Adipocyte (in vitro differentiated cells): Measurements from ENCODE around the gene TRIM40.
A peak's percentile ranks its signal among the peaks of the same experiment; 100 is the strongest.

Experiments used
- DNase-seq: peaks from one replicate; pipeline ENCODE4 v3.0.0-alpha.2; 2015; ENCODE audit warnings: low read depth
- H3K27me3 ChIP-seq: replicated peaks from 2 replicates; pipeline ENCODE4 v1.7.0; 2013; ENCODE audit warnings: mild to moderate bottlenecking, low read length, moderate library complexity; ENCODE audit not compliant: control insufficient read depth, insufficient read depth
- H3K36me3 ChIP-seq: 2 replicates; pipeline ENCODE4 v1.7.0; 2013; ENCODE audit warnings: low read length, mild to moderate bottlenecking, moderate library complexity; ENCODE audit not compliant: control insufficient read depth, insufficient read depth, severe bottlenecking
- H3K4me1 ChIP-seq: 2 replicates; pipeline ENCODE4 v1.7.0; 2013; ENCODE audit warnings: mild to moderate bottlenecking, low read length, moderate library complexity; ENCODE audit not compliant: control insufficient read depth, insufficient read depth
- H3K4me3 ChIP-seq: 2 replicates; pipeline ENCODE4 v1.7.0; 2013; ENCODE audit warnings: mild to moderate bottlenecking, low read length, moderate library complexity
- H3K9ac ChIP-seq: 2 replicates; pipeline ENCODE4 v1.7.0; 2013; ENCODE audit warnings: mild to moderate bottlenecking, low read length, moderate library complexity
- H3K9me3 ChIP-seq: 2 replicates; pipeline ENCODE4 v1.7.0; 2013; ENCODE audit warnings: mild to moderate bottlenecking, low read length, moderate library complexity; ENCODE audit not compliant: control insufficient read depth

The TRIM40 gene

DNA sequence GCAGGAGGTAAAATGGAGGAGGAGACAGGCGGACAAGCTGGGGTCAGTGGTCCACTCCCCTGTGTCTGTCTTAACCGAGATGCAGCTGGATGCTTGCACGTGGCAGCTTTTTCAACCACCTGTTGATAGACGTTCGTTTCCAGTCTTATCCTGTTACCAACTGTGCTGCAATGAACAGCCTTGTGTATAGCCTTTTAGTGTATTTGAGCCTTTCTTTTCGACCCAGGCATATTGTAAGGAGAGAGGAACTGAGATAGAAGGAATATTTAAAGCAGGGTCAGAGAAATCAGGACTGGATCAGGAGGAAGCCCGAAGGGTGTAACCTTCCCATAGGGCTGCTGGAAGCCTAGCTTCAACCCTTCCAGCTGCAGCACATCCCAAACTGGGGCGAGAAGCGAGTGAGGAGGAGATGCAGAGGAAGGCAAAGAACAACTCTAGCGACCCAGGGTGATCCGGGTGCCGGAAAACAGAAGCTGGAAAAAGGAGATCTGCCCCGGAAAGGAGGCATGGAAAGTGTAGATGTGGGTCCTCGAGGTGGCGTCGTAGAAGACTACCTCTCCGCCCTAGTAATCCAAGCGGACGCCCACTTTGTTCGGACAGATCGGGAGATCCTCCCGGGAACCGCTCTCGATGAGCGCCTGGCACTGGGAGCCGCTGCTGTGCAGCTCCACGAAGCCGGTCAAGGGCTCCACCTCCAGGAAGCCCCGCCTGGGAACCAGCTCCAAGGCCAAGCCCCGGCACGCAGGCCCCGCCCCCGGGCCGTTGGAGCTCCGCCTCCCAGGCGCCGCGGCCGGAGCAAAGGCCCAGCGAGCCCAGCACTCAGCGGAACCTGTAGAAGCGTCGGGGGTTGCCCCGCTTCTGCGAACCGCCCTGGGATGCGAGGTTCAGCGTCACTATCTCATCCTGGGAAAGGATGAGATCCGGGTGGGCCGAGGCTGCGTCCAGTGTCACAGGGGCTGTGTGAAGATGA is 34.2 kb upstream of the TRIM40 start:
- Histone ChIP-seq H3K9me3 (no peaks in the 10 kb centered on the region), H3K27me3 (peaks cover 52% of the 10 kb centered on the region)

GRCh38 chr6:30102414-30102969 is 33.4 kb upstream of the TRIM40 start:
- H3K9ac ChIP-seq, result peak overlapping the region; percentile 83
- peaks cover 47% of the 10 kb centered on the region for H3K27me3 ChIP-seq
- peak; percentile 73 for DNase-seq
- H3K36me3 ChIP-seq, result no peaks in the 10 kb centered on the region
- H3K4me3 ChIP-seq, result peak overlapping the region; percentile 82
- H3K4me1 ChIP-seq, result peaks cover 30% of the 10 kb centered on the region
- H3K9me3 ChIP-seq, result no peaks in the 10 kb centered on the region

More for the DNA sequence above, 34.2 kb upstream of the TRIM40 start:
- DNase-seq, result peak; percentile 95
- Histone ChIP-seq H3K4me1 (peaks cover 30% of the 10 kb centered on the region), H3K9ac (peak overlapping the region; percentile 83), H3K36me3 (no peaks in the 10 kb centered on the region), H3K4me3 (peak overlapping the region; percentile 82)

GRCh38 chr6:30102970-30103871 is 32.7 kb upstream of the TRIM40 start:
- Histone ChIP-seq H3K27me3 (peaks cover 43% of the 10 kb centered on the region), H3K4me1 (peaks cover 30% of the 10 kb centered on the region), H3K36me3 (no peaks in the 10 kb centered on the region), H3K9ac (peak overlapping the region; percentile 83), H3K9me3 (no peaks in the 10 kb centered on the region), H3K4me3 (peak overlapping the region; percentile 82)
- peak; percentile 96 for DNase-seq

DNA sequence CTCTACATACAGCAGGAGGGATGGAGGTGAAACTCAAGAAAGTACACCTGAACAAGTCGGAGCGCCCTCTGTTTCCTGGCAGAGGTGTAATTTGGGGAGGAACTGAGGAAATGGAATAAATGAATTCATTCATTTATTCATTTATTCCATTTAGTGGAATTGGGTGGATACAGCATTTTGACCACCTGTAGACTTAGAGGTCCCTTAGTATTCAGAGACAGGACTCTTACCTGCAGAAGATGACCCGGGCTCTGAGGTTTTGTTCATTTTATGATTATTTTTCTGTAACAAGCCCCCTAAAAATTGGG is 32.1 kb upstream of the TRIM40 start:
- peaks cover 42% of the 10 kb centered on the region for H3K27me3 ChIP-seq
- no peak for DNase-seq
- H3K36me3 ChIP-seq, result no peaks in the 10 kb centered on the region
- H3K4me3 ChIP-seq, result peak overlapping the region; percentile 82
- H3K9ac ChIP-seq, result no peak overlapping the region
- no peaks in the 10 kb centered on the region for H3K9me3 ChIP-seq
- H3K4me1 ChIP-seq, result peaks cover 30% of the 10 kb centered on the region

- no peak for DNase-seq
- peaks cover 40% of the 10 kb centered on the region for H3K27me3 ChIP-seq
- H3K36me3 ChIP-seq, result no peaks in the 10 kb centered on the region
- H3K4me3 ChIP-seq, result no peak overlapping the region
- no peak overlapping the region for H3K9ac ChIP-seq
- no peaks in the 10 kb centered on the region for H3K9me3 ChIP-seq
- H3K4me1 ChIP-seq, result peaks cover 30% of the 10 kb centered on the region
Measured at GRCh38 chr6:30104661-30105060, 31.3 kb upstream of the TRIM40 start.

DNA sequence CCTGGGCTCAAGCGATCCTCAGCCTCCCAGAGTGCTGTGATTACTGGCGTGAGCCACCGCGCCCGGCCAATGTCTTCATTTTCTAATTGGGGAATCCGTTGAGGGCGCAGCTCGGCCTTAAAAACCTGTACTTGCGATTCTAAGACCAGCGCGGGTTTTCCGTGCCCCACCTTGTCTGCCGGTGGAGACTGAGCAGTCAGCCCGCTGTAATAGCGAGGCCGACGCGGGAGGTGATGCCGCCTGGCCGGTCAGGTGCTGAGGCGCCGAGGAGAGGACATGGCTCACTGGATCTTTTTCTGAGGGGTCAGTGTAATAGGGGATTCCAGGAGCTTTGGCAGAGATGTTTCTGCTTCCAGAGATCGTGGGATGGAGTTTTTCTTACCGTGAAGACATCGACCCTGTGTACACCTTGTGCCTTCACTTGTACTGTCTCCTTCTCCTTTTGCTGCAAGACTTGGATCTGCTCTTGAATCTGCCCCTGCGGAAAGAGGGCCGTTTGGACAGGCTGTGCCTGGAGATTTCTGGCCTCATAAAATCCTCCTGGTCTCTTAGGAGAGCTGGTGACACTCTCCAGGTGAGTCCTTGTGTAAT is 24.6 kb upstream of the TRIM40 start:
- Histone ChIP-seq H3K36me3 (no peaks in the 10 kb centered on the region), H3K9me3 (no peaks in the 10 kb centered on the region), H3K27me3 (peaks cover 61% of the 10 kb centered on the region), H3K9ac (no peak overlapping the region), H3K4me1 (no peaks in the 10 kb centered on the region), H3K4me3 (no peak overlapping the region)
- DNase-seq, result no peak

GRCh38 chr6:30112402-30112994 is 23.4 kb upstream of the TRIM40 start:
- no peak overlapping the region for H3K9ac ChIP-seq
- H3K9me3 ChIP-seq, result no peaks in the 10 kb centered on the region
- DNase-seq, result no peak
- peaks cover 57% of the 10 kb centered on the region for H3K27me3 ChIP-seq
- no peaks in the 10 kb centered on the region for H3K4me1 ChIP-seq
- H3K4me3 ChIP-seq, result no peak overlapping the region
- H3K36me3 ChIP-seq, result no peaks in the 10 kb centered on the region

DNA sequence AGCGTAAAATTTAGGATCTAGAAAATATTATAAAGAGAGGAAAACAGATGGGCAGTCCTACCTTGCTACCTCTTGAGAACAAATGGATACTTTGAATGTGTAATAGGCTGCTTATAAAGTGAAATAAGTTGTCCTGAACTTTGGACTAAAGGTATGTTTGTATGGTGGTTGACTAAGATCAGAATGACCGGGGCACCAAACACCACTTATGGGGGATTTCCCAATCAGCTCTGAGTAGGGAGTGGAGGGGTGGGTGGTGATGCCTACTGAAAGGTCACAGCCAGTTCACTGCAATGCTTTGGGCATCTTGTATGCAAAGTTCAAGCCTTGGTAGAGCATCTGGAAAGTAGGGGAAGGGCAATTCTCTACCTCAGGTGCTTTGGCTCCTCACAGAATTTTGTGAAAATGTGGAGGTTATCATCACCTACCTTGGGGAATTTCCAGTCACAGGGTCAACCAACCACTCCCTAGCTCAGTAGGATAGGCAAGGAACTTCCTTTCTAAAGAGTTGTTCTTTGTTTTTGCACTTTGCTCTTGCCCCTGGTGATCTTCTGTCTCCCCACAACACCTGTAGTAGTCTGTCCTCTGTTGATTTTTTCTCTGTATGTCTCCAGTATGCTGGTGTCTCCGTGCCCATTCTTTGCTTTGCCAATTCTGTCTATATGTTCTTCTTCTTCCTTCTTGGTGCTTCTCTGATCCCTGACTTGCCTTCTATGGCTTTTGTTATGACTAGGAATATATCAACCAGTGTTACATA is 22.8 kb upstream of the TRIM40 start, which contains the start of gene TRIM31:
Gene TRIM31 (minus strand): TSS at position 88 of the 757 bp plus-strand sequence. CDS start 285 bp downstream, outside the sequence.
- peaks cover 54% of the 10 kb centered on the region for H3K27me3 ChIP-seq
- H3K4me3 ChIP-seq, result no peak within 1 kb of the TSS
- no peak for DNase-seq
- no peaks in the 10 kb centered on the region for H3K4me1 ChIP-seq
- no peaks in the 10 kb centered on the region for H3K9me3 ChIP-seq
- H3K36me3 ChIP-seq, result no peaks in the 10 kb centered on the region
- no peak within 1 kb of the TSS for H3K9ac ChIP-seq

- Histone ChIP-seq H3K27me3 (peaks cover 49% of the 10 kb centered on the region), H3K9me3 (no peaks in the 10 kb centered on the region), H3K4me3 (no peak overlapping the region), H3K4me1 (no peaks in the 10 kb centered on the region), H3K9ac (no peak overlapping the region), H3K36me3 (no peaks in the 10 kb centered on the region)
- DNase-seq, result no peak
Measured at GRCh38 chr6:30113841-30114240, 22.1 kb upstream of the TRIM40 start.

GRCh38 chr6:30116724-30117123 is 19.2 kb upstream of the TRIM40 start:
- H3K27me3 ChIP-seq, result peaks cover 28% of the 10 kb centered on the region
- H3K4me1 ChIP-seq, result no peaks in the 10 kb centered on the region
- no peaks in the 10 kb centered on the region for H3K9me3 ChIP-seq
- no peak for DNase-seq
- no peak overlapping the region for H3K4me3 ChIP-seq
- no peak overlapping the region for H3K9ac ChIP-seq
- no peaks in the 10 kb centered on the region for H3K36me3 ChIP-seq
